Measurements from ENCODE around the gene TMEM132E.

Gene TMEM132E

GRCh38 chr17:34633760-34634159, 54.4 kb downstream of the TMEM132E start:
- TF ChIP-seq, protein P1, sequence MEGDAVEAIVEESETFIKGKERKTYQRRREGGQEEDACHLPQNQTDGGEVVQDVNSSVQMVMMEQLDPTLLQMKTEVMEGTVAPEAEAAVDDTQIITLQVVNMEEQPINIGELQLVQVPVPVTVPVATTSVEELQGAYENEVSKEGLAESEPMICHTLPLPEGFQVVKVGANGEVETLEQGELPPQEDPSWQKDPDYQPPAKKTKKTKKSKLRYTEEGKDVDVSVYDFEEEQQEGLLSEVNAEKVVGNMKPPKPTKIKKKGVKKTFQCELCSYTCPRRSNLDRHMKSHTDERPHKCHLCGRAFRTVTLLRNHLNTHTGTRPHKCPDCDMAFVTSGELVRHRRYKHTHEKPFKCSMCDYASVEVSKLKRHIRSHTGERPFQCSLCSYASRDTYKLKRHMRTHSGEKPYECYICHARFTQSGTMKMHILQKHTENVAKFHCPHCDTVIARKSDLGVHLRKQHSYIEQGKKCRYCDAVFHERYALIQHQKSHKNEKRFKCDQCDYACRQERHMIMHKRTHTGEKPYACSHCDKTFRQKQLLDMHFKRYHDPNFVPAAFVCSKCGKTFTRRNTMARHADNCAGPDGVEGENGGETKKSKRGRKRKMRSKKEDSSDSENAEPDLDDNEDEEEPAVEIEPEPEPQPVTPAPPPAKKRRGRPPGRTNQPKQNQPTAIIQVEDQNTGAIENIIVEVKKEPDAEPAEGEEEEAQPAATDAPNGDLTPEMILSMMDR (conservative IDR thresholded peaks at IDR 0.05; ENCODE audit: low read depth, low read length): no peak
- no peak for DNase-seq (ENCODE audit: low read depth)
- H3K4me3 ChIP-seq (ENCODE audit: low read length): no peak overlapping the region

DNA sequence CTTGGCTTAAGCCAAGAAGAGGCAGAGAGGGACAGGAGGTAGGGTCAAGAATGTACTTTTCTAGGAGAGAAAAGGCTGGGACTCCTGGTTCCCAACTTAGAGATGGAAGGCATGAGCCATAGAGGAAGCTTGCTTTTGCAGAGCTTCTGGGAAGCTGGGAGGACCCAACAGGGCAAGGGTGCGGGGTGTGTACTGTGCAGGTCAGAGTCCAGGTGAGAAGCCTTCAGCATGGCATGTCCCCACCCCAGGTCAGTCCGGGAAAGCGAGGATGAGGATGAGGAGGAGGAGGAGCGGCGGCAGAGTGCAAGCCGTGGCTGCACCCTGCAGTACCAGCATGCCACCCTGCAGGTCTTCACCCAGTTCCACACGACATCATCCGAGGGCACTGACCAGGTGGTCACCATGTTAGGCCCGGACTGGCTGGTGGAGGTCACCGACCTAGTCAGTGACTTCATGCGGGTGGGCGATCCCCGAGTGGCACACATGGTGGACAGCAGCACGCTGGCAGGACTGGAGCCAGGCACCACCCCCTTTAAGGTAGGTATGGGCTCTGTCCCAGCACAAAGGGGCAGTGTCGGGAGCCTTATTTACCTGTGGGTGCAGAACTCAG, 55.3 kb downstream of the TMEM132E start:
- no peak for DNase-seq (ENCODE audit: low read depth)
- no peak overlapping the region for H3K4me3 ChIP-seq (ENCODE audit: low read length)
- TF ChIP-seq, protein P1 (conservative IDR thresholded peaks at IDR 0.05; ENCODE audit: low read depth, low read length): no peak

DNA sequence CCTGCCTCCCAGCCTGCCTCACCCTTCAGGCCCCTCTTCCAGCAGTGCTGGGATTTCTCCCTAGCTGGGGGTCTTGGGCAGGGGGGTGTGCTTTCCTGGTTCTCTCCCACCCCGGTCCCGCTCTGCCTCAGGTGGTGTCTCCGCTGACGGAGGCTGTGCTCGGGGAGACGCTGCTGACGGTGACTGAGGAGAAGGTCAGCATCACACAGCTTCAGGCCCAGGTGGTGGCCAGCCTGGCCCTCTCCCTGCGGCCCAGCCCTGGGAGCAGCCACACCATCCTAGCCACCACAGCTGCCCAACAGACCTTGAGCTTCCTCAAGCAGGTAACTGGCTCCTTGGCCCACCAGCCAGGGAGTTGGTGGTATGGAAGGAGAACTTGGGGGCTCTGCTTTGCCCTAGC, 56.5 kb downstream of the TMEM132E start:
- TF ChIP-seq, protein P1 (conservative IDR thresholded peaks at IDR 0.05; ENCODE audit: low read depth, low read length): no peak
- H3K4me3 ChIP-seq (ENCODE audit: low read length): no peak overlapping the region
- no peak for DNase-seq (ENCODE audit: low read depth)

DNA sequence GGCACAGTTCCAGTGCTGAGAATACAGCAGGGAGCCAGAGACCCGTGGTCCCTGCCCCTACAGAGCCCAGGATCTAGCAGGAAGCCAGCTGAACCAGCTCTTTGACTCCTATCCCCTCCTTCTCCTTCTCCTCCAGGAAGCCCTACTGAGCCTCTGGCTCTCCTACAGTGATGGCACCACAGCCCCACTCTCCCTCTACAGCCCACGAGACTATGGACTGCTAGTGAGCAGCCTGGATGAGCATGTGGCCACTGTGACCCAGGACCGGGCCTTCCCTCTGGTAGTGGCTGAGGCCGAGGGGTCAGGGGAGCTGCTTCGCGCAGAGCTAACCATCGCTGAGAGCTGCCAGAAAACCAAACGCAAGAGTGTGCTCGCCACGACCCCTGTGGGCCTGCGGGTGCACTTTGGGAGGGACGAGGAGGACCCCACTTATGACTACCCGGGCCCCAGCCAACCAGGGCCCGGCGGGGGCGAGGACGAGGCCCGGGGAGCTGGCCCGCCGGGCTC, 57.7 kb downstream of the TMEM132E start:
- TF ChIP-seq, protein P1 (conservative IDR thresholded peaks at IDR 0.05; ENCODE audit: low read depth, low read length): no peak
- no peak overlapping the region for H3K4me3 ChIP-seq (ENCODE audit: low read length)
- no peak for DNase-seq (ENCODE audit: low read depth)

DNA sequence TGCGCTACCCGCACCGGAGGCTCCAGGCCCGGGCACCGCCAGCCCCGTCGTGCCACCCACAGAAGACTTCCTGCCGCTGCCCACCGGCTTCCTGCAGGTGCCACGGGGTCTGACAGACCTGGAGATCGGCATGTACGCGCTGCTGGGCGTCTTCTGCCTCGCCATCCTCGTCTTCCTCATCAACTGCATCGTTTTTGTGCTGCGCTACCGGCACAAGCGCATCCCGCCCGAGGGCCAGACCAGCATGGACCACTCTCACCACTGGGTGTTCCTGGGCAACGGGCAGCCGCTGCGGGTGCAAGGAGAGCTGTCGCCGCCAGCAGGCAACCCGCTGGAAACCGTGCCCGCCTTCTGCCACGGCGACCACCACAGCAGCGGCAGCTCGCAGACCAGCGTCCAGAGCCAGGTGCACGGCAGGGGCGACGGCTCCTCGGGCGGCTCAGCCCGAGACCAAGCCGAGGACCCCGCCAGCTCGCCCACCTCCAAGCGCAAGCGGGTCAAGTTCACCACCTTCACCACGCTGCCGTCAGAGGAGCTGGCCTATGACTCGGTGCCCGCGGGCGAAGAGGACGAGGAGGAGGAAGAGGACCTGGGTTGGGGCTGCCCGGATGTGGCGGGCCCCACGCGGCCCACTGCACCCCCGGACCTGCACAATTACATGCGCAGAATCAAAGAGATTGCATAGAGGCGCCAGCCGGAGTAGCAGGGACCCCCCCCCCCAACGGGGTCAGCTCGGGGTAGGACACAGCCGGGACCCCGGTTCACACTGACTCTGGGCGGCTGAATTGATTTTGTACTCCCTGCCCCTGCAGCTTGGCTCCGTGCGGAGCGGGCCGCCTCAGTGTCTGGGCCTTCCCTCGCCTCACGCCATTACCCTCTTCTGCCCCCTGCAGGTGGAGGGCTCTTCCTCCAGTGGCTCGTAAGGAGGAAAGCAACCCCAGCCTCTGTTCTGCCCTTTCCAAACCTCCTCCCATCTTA, 58.5 kb downstream of the TMEM132E start:
- H3K4me3 ChIP-seq (ENCODE audit: low read length): no peak overlapping the region
- TF ChIP-seq, protein P1 (conservative IDR thresholded peaks at IDR 0.05; ENCODE audit: low read depth, low read length): peak; percentile 93
- peak; percentile 3 for DNase-seq (ENCODE audit: low read depth)

- TF ChIP-seq, protein P1 (conservative IDR thresholded peaks at IDR 0.05; ENCODE audit: low read depth, low read length): no peak
- no peak overlapping the region for H3K4me3 ChIP-seq (ENCODE audit: low read length)
Observed at GRCh38 chr17:34638526-34639260, 59.3 kb downstream of the TMEM132E start.

More at GRCh38 chr17:34638526-34639260, 59.3 kb downstream of the TMEM132E start:
- no peak for DNase-seq (ENCODE audit: low read depth)
